ENCODE data around the gene FMO2. TPM values are rescaled to one million over a fixed set of nuclear protein-coding genes. Genes with fewer than 3 reads are reported as not detected.
"Not testable (repeated sequence)": the region's sequence is repeated elsewhere in the genome, so short reads cannot be mapped to it uniquely, and the experiment has no call there.

The FMO2 gene
- polyA plus RNA-seq, 3 donors = not detected

- no peak overlapping the region for H3K9ac ChIP-seq (ENCODE audit: insufficient read depth, low read length, poor library complexity, severe bottlenecking)
- no peak overlapping the region for H3K4me2 ChIP-seq (replicated peaks; ENCODE audit: extremely low read depth, low read length, poor library complexity, severe bottlenecking)
- TF ChIP-seq CTCF (IDR thresholded peaks at IDR 0.05) = no peak
- intact Hi-C loops (cut with micrococcal nuclease) = no loop called here
- WGBS (ENCODE audit: insufficient coverage) = no CpG with 5 or more reads among the region's 1 CpG
- no peak overlapping the region for H2AFZ ChIP-seq (ENCODE audit: insufficient read depth, low read depth, low read length, poor library complexity, severe bottlenecking)
- H3K36me3 Mint-ChIP-seq = no peaks in the 10 kb centered on the region
- H3K79me2 ChIP-seq (ENCODE audit: insufficient read depth, low read length) = no peaks in the 10 kb centered on the region
- peaks cover 0 to 11% (median 2%) of the 10 kb centered on the region in 3 donors for H3K27me3 Mint-ChIP-seq (ENCODE audit: low read depth in 3 of 3)
- H3K9me3 Mint-ChIP-seq = peaks cover 14 to 25% (median 17%) of the 10 kb centered on the region in 7 donors
- no peak overlapping the region for H3K4me3 ChIP-seq (replicated peaks in 1 of 3; ENCODE audit: low read depth in 2 of 3, low read length in 3 of 3)
- H3K9me3 ChIP-seq (replicated peaks in 1 of 2; ENCODE audit: control insufficient read depth in 1 of 2, insufficient read depth in 1 of 2, low read length in 2 of 2) = peaks cover 8 to 14% of the 10 kb centered on the region in 2 donors
- H3K4me3 Mint-ChIP-seq = no peak overlapping the region
- no peak overlapping the region for H3K27ac ChIP-seq (ENCODE audit: low read depth in 1 of 2, low read length in 2 of 2)
- no peaks in the 10 kb centered on the region for H3K36me3 ChIP-seq (replicated peaks in 1 of 2; ENCODE audit: control insufficient read depth in 1 of 2, insufficient read depth in 2 of 2, low read length in 2 of 2)
- no peaks in the 10 kb centered on the region for H3K27me3 ChIP-seq (ENCODE audit: control insufficient read depth in 2 of 2, insufficient read depth in 2 of 2, low read length in 2 of 2)
- H3K4me1 ChIP-seq (ENCODE audit: control insufficient read depth in 1 of 2, insufficient read depth in 2 of 2, low read length in 2 of 2) = no peaks in the 10 kb centered on the region
- H3K4me1 Mint-ChIP-seq = no peaks in the 10 kb centered on the region
- no peak overlapping the region for H3K27ac Mint-ChIP-seq
- DNase-seq = no peak
- no peaks in the 10 kb centered on the region for H4K20me1 ChIP-seq (ENCODE audit: insufficient read depth, low read length)
Measured at GRCh38 chr1:171233183-171233582, 48.1 kb downstream of the FMO2 start.

- intact Hi-C loops (cut with micrococcal nuclease); H3K27ac Mint-ChIP-seq; DNase-seq: not testable (repeated sequence)
Measured at GRCh38 chr1:171236231-171236630, 51.1 kb downstream of the FMO2 start.

More at GRCh38 chr1:171236231-171236630, 51.1 kb downstream of the FMO2 start:
- not testable (repeated sequence) for H3K36me3 ChIP-seq (replicated peaks in 1 of 2; ENCODE audit: control insufficient read depth in 1 of 2, insufficient read depth in 2 of 2, low read length in 2 of 2); H2AFZ ChIP-seq (ENCODE audit: insufficient read depth, low read depth, low read length, poor library complexity, severe bottlenecking); H3K4me3 ChIP-seq (replicated peaks in 1 of 3; ENCODE audit: low read depth in 2 of 3, low read length in 3 of 3); H3K79me2 ChIP-seq (ENCODE audit: insufficient read depth, low read length); H3K4me2 ChIP-seq (replicated peaks; ENCODE audit: extremely low read depth, low read length, poor library complexity, severe bottlenecking); H3K27ac ChIP-seq (ENCODE audit: low read depth in 1 of 2, low read length in 2 of 2); H3K4me1 ChIP-seq (ENCODE audit: control insufficient read depth in 1 of 2, insufficient read depth in 2 of 2, low read length in 2 of 2); H3K4me1 Mint-ChIP-seq; H4K20me1 ChIP-seq (ENCODE audit: insufficient read depth, low read length); H3K4me3 Mint-ChIP-seq; H3K36me3 Mint-ChIP-seq; H3K9ac ChIP-seq (ENCODE audit: insufficient read depth, low read length, poor library complexity, severe bottlenecking); H3K27me3 ChIP-seq (ENCODE audit: control insufficient read depth in 2 of 2, insufficient read depth in 2 of 2, low read length in 2 of 2)
- H3K9me3 Mint-ChIP-seq = peaks cover 17 to 34% (median 29%) of the 10 kb centered on the region in 7 donors
- H3K27me3 Mint-ChIP-seq (ENCODE audit: low read depth in 3 of 3) = peaks cover 0 to 10% (median 2%) of the 10 kb centered on the region in 3 donors
- peaks cover 8 to 14% of the 10 kb centered on the region in 2 donors for H3K9me3 ChIP-seq (replicated peaks in 1 of 2; ENCODE audit: control insufficient read depth in 1 of 2, insufficient read depth in 1 of 2, low read length in 2 of 2)
- WGBS (ENCODE audit: insufficient coverage) = 100% methylated on average over 2 of the region's 4 CpGs
